ENCODE measurements around the gene RELL2. TPM values are rescaled to one million over a fixed set of nuclear protein-coding genes. Genes with fewer than 3 reads are reported as not detected.
A peak's percentile ranks its signal among the peaks of the same experiment; 100 is the strongest.

Gene RELL2
- polyA plus RNA-seq, 1 of the 3 experiments (the other 2 are of a cell fraction), result 15.6 TPM

GRCh38 chr5:141615991-141616720 lies 20.6 kb upstream of the RELL2 start:
- peaks cover 29% of the 10 kb centered on the region for H3F3A ChIP-seq (replicated peaks; ENCODE audit: insufficient read depth)
- H3K9ac ChIP-seq, result no peak overlapping the region
- H3K4me2 ChIP-seq, result no peak overlapping the region
- H3K27ac ChIP-seq (ENCODE audit: low read depth in 2 of 2, low read length in 1 of 2), result no peak overlapping the region
- H3K79me2 ChIP-seq (ENCODE audit: insufficient read depth), result peaks cover 73% of the 10 kb centered on the region
- H3K36me3 ChIP-seq (replicated peaks in 1 of 2; ENCODE audit: control insufficient read depth in 1 of 2, insufficient read depth in 2 of 2, low read length in 1 of 2), result peaks cover 15 to 22% of the 10 kb centered on the region in 2 experiments
- peaks cover 8 to 9% of the 10 kb centered on the region in 2 experiments; a peak in 2 of 4 replicates for H3K4me1 ChIP-seq (ENCODE audit: control insufficient read depth in 1 of 2, insufficient read depth in 2 of 2, low read depth in 1 of 2, low read length in 1 of 2)
- no peak overlapping the region for H3K4me3 ChIP-seq (ENCODE audit: low read depth in 2 of 2, low read length in 1 of 2)
- no peaks in the 10 kb centered on the region for H3K9me3 ChIP-seq
- 94% methylated on average over 9 of the region's 9 CpGs for WGBS (ENCODE audit: low lambda C conversion rate)
- no peaks in the 10 kb centered on the region; the same call in 1 of the 2 replicates for H4K20me1 ChIP-seq (ENCODE audit: insufficient read depth)
- CTCF ChIA-PET, result interaction anchor here (0.6 to 14.8 kb wide), 7 partner anchors 10 to 775 kb away, joined by 3 to 280 read pairs (median 5); partner anchors contain the start of genes HDAC3, PCDHA8 and RELL2
- POLR2A ChIA-PET, result no interaction called here
- no peak for TF ChIP-seq GATA2 (CRISPR knock-in tag; IDR thresholded peaks at IDR 0.05)
- TF ChIP-seq FOXM1 (IDR thresholded peaks at IDR 0.05; ENCODE audit: low read depth), result no peak
- TF ChIP-seq RAD21 (IDR thresholded peaks at IDR 0.05; ENCODE audit: low read length), result no peak
- no peak for TF ChIP-seq MXI1 (IDR thresholded peaks at IDR 0.05; ENCODE audit: low read depth, low read length)
- TF ChIP-seq NRF1 (IDR thresholded peaks at IDR 0.05; ENCODE audit: low read depth, low read length), result no peak
- TF ChIP-seq EZH2phosphoT487 (IDR thresholded peaks at IDR 0.05; ENCODE audit: borderline replicate concordance, low read depth), result no peak
- H3K27me3 ChIP-seq (ENCODE audit: insufficient read depth), result no peaks in the 10 kb centered on the region
- no peak overlapping the region for H2AFZ ChIP-seq (ENCODE audit: low read depth)
- DNase-seq, result no peak
- H3K9me2 ChIP-seq, result no peaks in the 10 kb centered on the region

GRCh38 chr5:141617128-141617527 lies 19.7 kb upstream of the RELL2 start:
- no peaks in the 10 kb centered on the region for H3K9me3 ChIP-seq
- H2AFZ ChIP-seq (ENCODE audit: low read depth), result no peak overlapping the region
- H3K36me3 ChIP-seq (replicated peaks in 1 of 2; ENCODE audit: control insufficient read depth in 1 of 2, insufficient read depth in 2 of 2, low read length in 1 of 2), result peaks cover 22 to 30% of the 10 kb centered on the region in 2 experiments
- DNase-seq, result no peak
- H4K20me1 ChIP-seq (ENCODE audit: insufficient read depth), result no peaks in the 10 kb centered on the region; the same call in 1 of the 2 replicates
- peak overlapping the region in 1 of 2 experiments; percentile 67; a peak in 1 of 4 replicates for H3K27ac ChIP-seq (ENCODE audit: low read depth in 2 of 2, low read length in 1 of 2)
- no peak overlapping the region; the same call in 1 of the 2 replicates for H3K9ac ChIP-seq
- no peak overlapping the region; a peak in 1 of 4 replicates for H3K4me3 ChIP-seq (ENCODE audit: low read depth in 2 of 2, low read length in 1 of 2)
- WGBS (ENCODE audit: low lambda C conversion rate), result 77% methylated on average over 2 of the region's 2 CpGs
- ChIA-PET POLR2A (no interaction called here), CTCF (interaction anchor here (0.6 to 14.8 kb wide), 6 partner anchors 9 to 776 kb away, joined by 3 to 280 read pairs (median 26); partner anchors contain the start of genes HDAC3, PCDHA8 and RELL2)
- TF ChIP-seq TEAD4 (IDR thresholded peaks at IDR 0.05; ENCODE audit: borderline replicate concordance, insufficient read depth), result no peak
- TF ChIP-seq CHD2 (IDR thresholded peaks at IDR 0.05; ENCODE audit: low read length, partially characterized antibody), result no peak
- no peak for TF ChIP-seq RXRA (IDR thresholded peaks at IDR 0.05; ENCODE audit: borderline replicate concordance, low read depth)
- TF ChIP-seq JUND (IDR thresholded peaks at IDR 0.05), result no peak
- no peak for TF ChIP-seq EP300 (IDR thresholded peaks at IDR 0.05; ENCODE audit: borderline replicate concordance in 1 of 2, low read depth in 1 of 2, low read length in 1 of 2)
- no peak for TF ChIP-seq GATA2 (CRISPR knock-in tag; IDR thresholded peaks at IDR 0.05)
- TF ChIP-seq FOXM1 (IDR thresholded peaks at IDR 0.05; ENCODE audit: low read depth), result no peak
- no peak for TF ChIP-seq SIN3A (IDR thresholded peaks at IDR 0.05; ENCODE audit: borderline replicate concordance, low read depth, low read length)
- no peak for TF ChIP-seq POLR2AphosphoS5 (IDR thresholded peaks at IDR 0.05; ENCODE audit: low read depth, low read length)
- no peak for TF ChIP-seq USF1 (IDR thresholded peaks at IDR 0.05; ENCODE audit: borderline replicate concordance, low read depth)
- no peak for TF ChIP-seq NRF1 (IDR thresholded peaks at IDR 0.05; ENCODE audit: low read depth, low read length)
- no peak for TF ChIP-seq CTCF (IDR thresholded peaks at IDR 0.05)
- peaks cover 8 to 9% of the 10 kb centered on the region in 2 experiments; a peak in 2 of 4 replicates for H3K4me1 ChIP-seq (ENCODE audit: control insufficient read depth in 1 of 2, insufficient read depth in 2 of 2, low read depth in 1 of 2, low read length in 1 of 2)
- peaks cover 64% of the 10 kb centered on the region for H3K79me2 ChIP-seq (ENCODE audit: insufficient read depth)
- H3F3A ChIP-seq (replicated peaks; ENCODE audit: insufficient read depth), result peaks cover 29% of the 10 kb centered on the region
- H3K9me2 ChIP-seq, result no peaks in the 10 kb centered on the region
- H3K27me3 ChIP-seq (ENCODE audit: insufficient read depth), result no peaks in the 10 kb centered on the region
- H3K4me2 ChIP-seq, result peak overlapping the region; percentile 94

Measured in SK-N-SH (cell line).